SK-N-SH treated with all-trans-retinoic acid at 6 μM for 48 hours (cell line): ENCODE measurements around the gene CLEC16A.

Source experiments
- ARNTL ChIP-seq: fragments of 450-650 bp; formaldehyde crosslinking; IDR thresholded peaks from 2 replicates; pipeline ENCODE4 v1.5.0; 2020; ENCODE audit warnings: low read depth, mild to moderate bottlenecking, moderate library complexity, borderline replicate concordance
- CREB5 ChIP-seq: fragments of 250-450 bp; sonication (Bioruptor Pico); IDR thresholded peaks from 2 replicates; pipeline ENCODE4 v1.5.1; 2020; ENCODE audit warnings: low read depth, mild to moderate bottlenecking, moderate library complexity
- OSR1 ChIP-seq: fragments of 250-450 bp; sonication (Bioruptor Pico); IDR thresholded peaks from 2 replicates; pipeline ENCODE4 v1.8.0; 2022; ENCODE audit warnings: moderate library complexity, mild to moderate bottlenecking, inconsistent platforms
- PATZ1 ChIP-seq: fragments of 250-450 bp; sonication (Bioruptor Pico); IDR thresholded peaks from 2 replicates; pipeline ENCODE4 v1.8.0; 2020; ENCODE audit warnings: mild to moderate bottlenecking, moderate library complexity, borderline replicate concordance
- ZFP30 ChIP-seq: fragments of 450-650 bp; formaldehyde crosslinking; IDR thresholded peaks from 2 replicates; pipeline ENCODE4 v1.5.0; 2022; ENCODE audit warnings: mild to moderate bottlenecking, moderate library complexity

GRCh38 chr16:11038305-11038704 lies 93.9 kb downstream of the CLEC16A start:
- TF ChIP-seq CREB5 (CRISPR knock-in tag), result no peak
- TF ChIP-seq ARNTL (CRISPR knock-in tag), result no peak
- TF ChIP-seq OSR1 (CRISPR knock-in tag), result no peak
- no peak for TF ChIP-seq PATZ1
- no peak for TF ChIP-seq ZFP30
